ENCODE measurements around the gene GIPC3. TPM values are rescaled to one million over a fixed set of nuclear protein-coding genes. Genes with fewer than 3 reads are reported as not detected.

GIPC3 gene
- total RNA-seq, 1 donor from 2014 or later, result 0.77 TPM

DNA sequence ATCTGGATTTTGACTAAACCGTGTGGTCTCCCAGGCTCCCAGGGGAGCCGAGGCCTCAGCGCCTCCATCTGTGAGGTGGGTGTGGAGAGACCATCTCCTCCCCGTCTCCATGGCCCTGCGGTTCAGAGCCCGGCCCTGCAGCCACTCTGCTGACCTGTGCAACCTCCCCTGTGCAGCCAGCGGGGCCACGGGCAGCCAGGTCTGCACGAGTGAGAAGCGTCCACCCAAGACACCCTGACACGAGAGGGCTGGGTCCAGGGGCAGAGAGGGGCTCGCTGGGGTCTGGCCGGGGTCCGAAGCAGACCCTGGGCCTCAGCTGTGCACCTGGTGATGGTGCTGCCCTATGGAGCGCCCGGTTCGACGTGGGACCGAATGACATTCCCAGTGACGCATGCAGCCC, 51.7 kb downstream of the GIPC3 start:
- DNase-seq (ENCODE audit: low read depth in 2 of 2), result no peak

DNA sequence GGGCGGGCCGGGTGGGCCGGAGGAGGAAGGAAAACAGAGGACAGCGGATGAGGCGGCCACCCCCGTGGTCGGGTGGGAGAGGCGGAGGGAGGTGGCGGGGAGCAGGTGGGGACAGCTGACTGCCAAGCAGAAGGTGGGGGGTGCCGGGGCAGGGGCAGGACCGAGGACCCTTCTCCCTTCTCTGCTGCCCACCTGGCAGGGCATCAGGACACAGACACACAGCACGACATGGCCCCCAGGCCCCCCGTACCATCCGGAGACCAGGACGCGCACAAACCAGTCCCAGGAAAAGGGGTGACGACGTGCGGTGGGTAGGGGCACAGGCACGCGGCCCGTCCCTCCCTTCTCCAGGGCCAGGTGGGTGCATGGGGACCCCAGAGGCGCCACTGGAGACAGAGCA, 52.3 kb downstream of the GIPC3 start:
- no peak for DNase-seq (ENCODE audit: low read depth in 2 of 2)

DNA sequence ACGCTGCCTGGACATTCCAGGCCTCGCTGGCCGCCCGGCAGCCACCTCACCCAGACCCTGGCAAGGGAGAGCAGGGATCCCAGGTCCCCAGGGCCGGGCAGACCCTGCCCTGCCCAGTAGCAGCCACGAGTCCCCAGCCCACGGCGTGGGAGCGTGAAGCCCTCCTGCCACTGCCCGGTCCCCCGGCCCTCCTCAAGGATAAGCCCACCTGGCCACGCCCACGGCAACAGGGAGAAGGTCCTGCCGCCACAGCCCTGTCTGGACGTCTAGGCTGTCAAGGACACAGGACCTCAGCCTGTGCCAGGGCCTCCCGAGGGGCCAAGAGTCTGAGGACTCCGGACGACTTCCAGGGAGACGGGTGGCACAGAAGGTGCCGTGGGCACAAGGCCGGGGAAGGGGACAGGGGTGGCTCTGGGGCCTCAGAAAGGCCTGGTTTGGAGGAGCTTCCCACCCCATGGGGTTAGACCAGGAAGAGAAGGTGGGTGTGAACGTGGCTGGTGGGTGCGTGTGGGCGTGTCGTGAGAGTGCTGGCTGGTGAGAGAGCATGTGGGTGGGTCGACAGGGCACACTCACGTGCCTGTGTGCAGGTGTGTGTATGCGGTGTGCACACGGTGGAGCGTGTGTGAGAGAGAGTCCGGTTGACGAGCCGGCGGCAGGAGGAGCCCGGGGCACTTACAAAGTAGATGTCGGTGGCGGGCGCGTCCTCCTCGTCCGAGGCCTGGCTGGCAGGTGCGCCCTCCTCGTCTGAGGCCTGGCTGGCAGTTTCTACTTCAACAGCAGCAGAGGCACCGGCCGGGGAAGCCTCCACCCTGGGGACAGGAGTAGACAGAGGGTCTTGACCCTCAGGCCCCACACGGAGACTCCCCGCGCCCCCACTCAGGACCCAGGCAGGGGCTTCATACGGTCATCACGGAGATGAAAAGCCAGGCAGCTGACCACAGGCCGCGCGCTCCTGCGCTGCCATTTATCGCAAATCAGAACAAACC, 53.2 kb downstream of the GIPC3 start:
- no peak for DNase-seq (ENCODE audit: low read depth in 2 of 2)

DNA sequence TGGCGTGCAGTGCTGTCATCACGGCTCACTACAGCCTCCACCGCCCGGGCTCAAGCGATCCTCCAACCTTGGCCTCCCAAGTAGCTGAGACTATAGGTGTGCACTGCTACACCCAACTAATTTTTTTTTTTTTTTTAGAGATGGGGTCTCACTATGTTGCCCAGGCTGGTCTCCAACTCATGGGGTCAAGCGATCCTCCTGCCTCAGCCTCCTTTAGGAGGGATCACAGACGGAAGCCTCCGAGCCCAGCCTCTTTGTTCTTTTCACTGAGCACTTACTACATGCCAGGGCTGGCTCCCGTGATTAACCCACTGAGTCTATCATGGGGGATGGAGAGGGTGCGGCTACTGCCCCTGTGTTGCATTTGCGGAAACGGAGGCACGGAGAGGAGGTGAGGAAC, 54.2 kb downstream of the GIPC3 start:
- no peak for DNase-seq (ENCODE audit: low read depth in 2 of 2)

DNA sequence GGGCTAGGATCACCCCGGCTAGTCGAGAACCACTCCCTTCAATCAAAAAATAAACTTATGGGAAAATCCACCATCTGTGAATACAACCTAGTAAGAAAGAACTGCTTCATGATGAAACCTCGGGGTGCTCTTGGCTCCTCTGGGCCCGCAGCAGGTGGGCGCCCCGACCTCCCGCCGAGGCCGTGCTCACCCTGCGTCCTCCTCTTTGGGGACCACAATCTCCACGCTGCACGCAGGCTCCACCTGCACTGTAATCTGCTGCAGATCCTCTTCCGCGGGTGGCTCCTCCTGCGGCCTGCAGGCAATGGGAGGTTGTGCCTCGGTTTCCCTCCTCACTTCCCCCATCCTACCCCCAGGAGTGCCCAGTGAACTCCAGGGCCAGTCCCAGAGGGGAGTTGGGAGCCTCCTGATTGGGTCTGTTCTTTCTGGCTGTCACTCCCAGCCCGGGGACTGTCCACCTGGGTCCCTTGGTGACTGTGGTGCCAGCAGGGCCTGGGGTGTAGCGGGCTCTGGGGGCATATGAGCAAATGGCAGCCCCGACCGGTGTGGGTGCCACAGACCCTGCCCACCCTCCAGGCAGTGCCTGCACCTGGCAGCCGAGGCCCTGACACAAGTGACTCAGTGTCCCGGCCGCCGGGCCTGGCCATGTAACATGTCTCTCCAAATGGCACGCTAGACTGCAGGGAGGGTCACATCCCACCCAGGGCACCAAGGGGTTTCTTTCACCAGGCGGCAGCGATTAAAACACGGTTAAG, 56.4 kb downstream of the GIPC3 start:
- DNase-seq (ENCODE audit: low read depth in 2 of 2), result no peak

DNA sequence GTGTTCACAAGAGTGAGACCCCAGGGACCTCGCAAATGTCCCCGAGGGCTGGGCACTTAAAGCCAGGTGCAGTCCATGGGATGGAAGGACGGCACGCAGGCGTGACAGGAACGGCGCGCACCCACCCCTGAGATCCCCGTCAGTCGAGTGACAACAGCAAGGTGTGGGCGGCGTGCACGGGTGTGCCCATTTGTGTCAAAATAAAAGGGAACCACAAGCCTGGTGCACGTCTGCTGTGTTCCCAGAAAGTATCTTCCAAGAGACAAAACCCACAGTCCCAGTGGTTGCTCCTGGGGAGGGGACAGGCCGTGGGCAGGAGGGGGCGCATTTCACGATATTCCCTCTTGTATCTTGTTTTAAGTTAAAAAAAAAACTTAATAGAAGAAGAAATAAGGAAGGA, 57.0 kb downstream of the GIPC3 start:
- no peak for DNase-seq (ENCODE audit: low read depth in 2 of 2)

Other genes with a start within 250 kb of the GIPC3 start
- gene NFIC, start 218.9 kb upstream of the GIPC3 start, total RNA-seq, result 11.9 and 18.2 TPM in 2 replicates
- not detected in 2 replicates for gene SMIM24, start 105.0 kb upstream of the GIPC3 start, total RNA-seq
- not detected in 2 replicates for gene SMIM44, start 102.0 kb upstream of the GIPC3 start, total RNA-seq
- 8.6 and 13.9 TPM in 2 replicates for gene DOHH, start 84.8 kb upstream of the GIPC3 start, total RNA-seq
- 28.4 and 29.8 TPM in 2 replicates for gene FZR1, start 79.2 kb upstream of the GIPC3 start, total RNA-seq
- gene TEKTIP1, start 46.3 kb upstream of the GIPC3 start, total RNA-seq, result not detected in 2 replicates
- 53.8 and 78.4 TPM in 2 replicates for gene MFSD12, start 27.9 kb upstream of the GIPC3 start, total RNA-seq
- gene HMG20B, start 12.5 kb upstream of the GIPC3 start, total RNA-seq, result 58.9 and 73.7 TPM in 2 replicates
- 1.9 and 2.1 TPM in 2 replicates for gene TBXA2R, start 21.4 kb downstream of the GIPC3 start, total RNA-seq
- gene CACTIN, start 41.3 kb downstream of the GIPC3 start, total RNA-seq, result 18.6 and 25.8 TPM in 2 replicates
- 19.4 and 42.0 TPM in 2 replicates for gene PIP5K1C, start 115.0 kb downstream of the GIPC3 start, total RNA-seq
- gene TJP3, start 122.9 kb downstream of the GIPC3 start, total RNA-seq, result under 0.01 TPM in 2 replicates
- 15.0 and 22.5 TPM in 2 replicates for gene APBA3, start 176.2 kb downstream of the GIPC3 start, total RNA-seq
- 45.1 and 72.9 TPM in 2 replicates for gene MRPL54, start 177.2 kb downstream of the GIPC3 start, total RNA-seq
- gene RAX2, start 186.8 kb downstream of the GIPC3 start, total RNA-seq, result not detected in 2 replicates
- gene MATK, start 200.9 kb downstream of the GIPC3 start, total RNA-seq, result 0.64 and 0.76 TPM in 2 replicates